ENCODE measurements around the gene FAM216B.

The FAM216B gene

GRCh38 chr13:42781352-42781751, at the start of gene FAM216B:
Gene FAM216B (plus strand): TSS chr13:42781584. CDS start chr13:42784068, 2,484 bp downstream.
- no peaks in the 10 kb centered on the region for H3K27me3 ChIP-seq (ENCODE audit: insufficient read depth, low read length)
- H3K36me3 ChIP-seq (ENCODE audit: insufficient read depth, low read length) = no peaks in the 10 kb centered on the region
- H3K79me2 ChIP-seq (ENCODE audit: insufficient read depth, low read length) = no peaks in the 10 kb centered on the region
- no peak for TF ChIP-seq EZH2 (IDR thresholded peaks at IDR 0.05; ENCODE audit: borderline replicate concordance, low read length)
- no peak for TF ChIP-seq CTCF (IDR thresholded peaks at IDR 0.05; ENCODE audit: low read length)
- no peak within 1 kb of the TSS for H3K9ac ChIP-seq (ENCODE audit: low read length)
- no peaks in the 10 kb centered on the region for H3K9me2 ChIP-seq (ENCODE audit: low read depth, low read length)
- no peak within 1 kb of the TSS for H3K27ac ChIP-seq (ENCODE audit: low read depth, low read length, poor library complexity, severe bottlenecking)
- no peak within 1 kb of the TSS for H3K4me3 ChIP-seq (ENCODE audit: low read depth, low read length, poor library complexity, severe bottlenecking)
- no peaks in the 10 kb centered on the region for H4K20me1 ChIP-seq (ENCODE audit: insufficient read depth, low read length)
- H3K4me1 ChIP-seq (ENCODE audit: insufficient read depth, low read length, severe bottlenecking) = no peaks in the 10 kb centered on the region
- H3F3A ChIP-seq (ENCODE audit: insufficient read depth, low read length) = no peaks in the 10 kb centered on the region
- no peaks in the 10 kb centered on the region for H3K9me3 ChIP-seq (ENCODE audit: low read length)
- no peak within 1 kb of the TSS for H3K4me2 ChIP-seq (ENCODE audit: low read length)
- no peak within 1 kb of the TSS for H2AFZ ChIP-seq (ENCODE audit: low read length)

DNA sequence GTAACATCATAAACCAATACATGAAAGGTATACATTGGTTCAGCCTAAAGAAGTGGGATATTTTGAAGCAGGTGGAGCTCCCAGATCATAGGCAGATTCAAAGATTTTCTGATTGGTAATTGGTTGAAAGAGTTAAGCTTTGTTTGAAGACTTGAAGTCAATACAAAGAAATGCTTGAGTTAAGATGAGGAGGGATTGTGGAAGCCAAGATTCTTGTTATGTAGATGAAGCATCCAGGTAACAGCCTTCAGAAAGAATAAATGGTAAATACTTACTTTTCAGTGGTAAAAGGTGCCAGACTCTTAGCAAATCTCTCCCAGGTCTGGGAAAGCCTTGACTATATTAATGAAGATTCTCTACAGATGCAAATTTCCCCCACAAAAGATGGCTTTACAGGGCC, 49.3 kb upstream of the FAM216B start:
- TF ChIP-seq CTCF (IDR thresholded peaks at IDR 0.05; ENCODE audit: low read length) = no peak
- no peak for TF ChIP-seq EZH2 (IDR thresholded peaks at IDR 0.05; ENCODE audit: borderline replicate concordance, low read length)
- Histone ChIP-seq H3K9me3 (ENCODE audit: low read length) (no peaks in the 10 kb centered on the region), H3K27ac (ENCODE audit: low read depth, low read length, poor library complexity, severe bottlenecking) (no peak overlapping the region), H4K20me1 (ENCODE audit: insufficient read depth, low read length) (no peaks in the 10 kb centered on the region), H3K4me3 (ENCODE audit: low read depth, low read length, poor library complexity, severe bottlenecking) (no peak overlapping the region), H3K9me2 (ENCODE audit: low read depth, low read length) (no peaks in the 10 kb centered on the region), H3K27me3 (ENCODE audit: insufficient read depth, low read length) (no peaks in the 10 kb centered on the region), H3F3A (ENCODE audit: insufficient read depth, low read length) (no peaks in the 10 kb centered on the region), H3K79me2 (ENCODE audit: insufficient read depth, low read length) (no peaks in the 10 kb centered on the region), H3K4me1 (ENCODE audit: insufficient read depth, low read length, severe bottlenecking) (no peaks in the 10 kb centered on the region), H3K9ac (ENCODE audit: low read length) (no peak overlapping the region), H3K4me2 (ENCODE audit: low read length) (no peak overlapping the region), H3K36me3 (ENCODE audit: insufficient read depth, low read length) (no peaks in the 10 kb centered on the region), H2AFZ (ENCODE audit: low read length) (no peak overlapping the region)

DNA sequence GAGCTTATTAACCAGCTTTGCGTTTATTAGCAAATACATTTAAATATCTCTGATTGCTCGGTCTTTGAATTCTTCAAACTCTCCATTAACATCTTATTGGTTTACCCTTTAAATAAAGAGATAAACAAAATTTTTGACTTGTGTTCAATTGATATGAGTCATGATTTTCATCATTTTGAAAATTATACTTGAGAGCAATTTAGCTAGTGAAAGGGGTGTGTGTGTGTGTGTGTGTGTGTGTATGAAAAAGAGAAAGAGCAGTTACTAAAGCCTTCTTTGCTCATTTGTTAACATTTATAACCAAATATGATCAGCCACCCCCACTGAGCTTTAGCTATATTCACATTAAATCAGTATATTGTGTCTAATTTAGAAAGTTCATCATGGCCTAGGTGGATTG, 48.3 kb upstream of the FAM216B start:
- no peaks in the 10 kb centered on the region for H3K79me2 ChIP-seq (ENCODE audit: insufficient read depth, low read length)
- H3K4me1 ChIP-seq (ENCODE audit: insufficient read depth, low read length, severe bottlenecking) = no peaks in the 10 kb centered on the region
- no peak overlapping the region for H3K4me3 ChIP-seq (ENCODE audit: low read depth, low read length, poor library complexity, severe bottlenecking)
- H3K27me3 ChIP-seq (ENCODE audit: insufficient read depth, low read length) = no peaks in the 10 kb centered on the region
- no peak overlapping the region for H3K9ac ChIP-seq (ENCODE audit: low read length)
- H2AFZ ChIP-seq (ENCODE audit: low read length) = no peak overlapping the region
- no peak overlapping the region for H3K4me2 ChIP-seq (ENCODE audit: low read length)
- no peaks in the 10 kb centered on the region for H3K9me2 ChIP-seq (ENCODE audit: low read depth, low read length)
- no peak overlapping the region for H3K27ac ChIP-seq (ENCODE audit: low read depth, low read length, poor library complexity, severe bottlenecking)
- TF ChIP-seq EZH2 (IDR thresholded peaks at IDR 0.05; ENCODE audit: borderline replicate concordance, low read length) = no peak
- TF ChIP-seq CTCF (IDR thresholded peaks at IDR 0.05; ENCODE audit: low read length) = no peak
- no peaks in the 10 kb centered on the region for H3K9me3 ChIP-seq (ENCODE audit: low read length)
- no peaks in the 10 kb centered on the region for H4K20me1 ChIP-seq (ENCODE audit: insufficient read depth, low read length)
- H3F3A ChIP-seq (ENCODE audit: insufficient read depth, low read length) = no peaks in the 10 kb centered on the region
- H3K36me3 ChIP-seq (ENCODE audit: insufficient read depth, low read length) = no peaks in the 10 kb centered on the region

Measured in OCI-LY1 (cell line).